ENCODE measurements around the gene ATRX. TPM values are rescaled to one million over a fixed set of nuclear protein-coding genes. Genes with fewer than 3 reads are reported as not detected.
"Not testable (repeated sequence)": the region's sequence is repeated elsewhere in the genome, so short reads cannot be mapped to it uniquely, and the experiment has no call there.

Gene ATRX
- polyA plus RNA-seq, 1 of the 3 experiments (the other 2 are of a cell fraction), result 27.6 TPM

DNA sequence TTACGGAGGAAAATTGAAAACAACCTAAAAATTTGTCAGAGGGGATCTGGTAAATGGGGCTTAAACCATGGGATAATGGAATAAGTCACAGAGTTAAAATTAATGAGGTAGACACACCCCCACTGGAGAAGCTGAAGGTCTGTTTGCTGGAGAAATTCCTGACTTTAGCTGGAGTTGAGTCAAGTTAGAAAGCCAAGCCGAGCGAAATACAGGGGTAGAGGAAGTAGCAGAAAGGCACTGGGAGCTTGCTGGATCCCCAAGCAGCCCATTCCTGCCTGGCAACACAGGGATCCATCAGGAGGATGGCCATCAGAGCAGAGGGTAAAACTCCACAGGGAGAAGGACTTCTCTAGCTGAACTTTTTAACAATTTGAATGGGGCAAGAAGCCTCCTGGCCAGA is 163.8 kb downstream of the ATRX start (continued):
- TF ChIP-seq FOXJ3 (CRISPR knock-in tag; IDR thresholded peaks at IDR 0.05) (no peak), TAF1 (IDR thresholded peaks at IDR 0.05; ENCODE audit: borderline replicate concordance, low read depth, low read length) (no peak), GATA2 (CRISPR knock-in tag; IDR thresholded peaks at IDR 0.05) (no peak), NFIC (IDR thresholded peaks at IDR 0.05; ENCODE audit: borderline replicate concordance) (no peak), GABPA (IDR thresholded peaks at IDR 0.05; ENCODE audit: low read depth) (no peak)

DNA sequence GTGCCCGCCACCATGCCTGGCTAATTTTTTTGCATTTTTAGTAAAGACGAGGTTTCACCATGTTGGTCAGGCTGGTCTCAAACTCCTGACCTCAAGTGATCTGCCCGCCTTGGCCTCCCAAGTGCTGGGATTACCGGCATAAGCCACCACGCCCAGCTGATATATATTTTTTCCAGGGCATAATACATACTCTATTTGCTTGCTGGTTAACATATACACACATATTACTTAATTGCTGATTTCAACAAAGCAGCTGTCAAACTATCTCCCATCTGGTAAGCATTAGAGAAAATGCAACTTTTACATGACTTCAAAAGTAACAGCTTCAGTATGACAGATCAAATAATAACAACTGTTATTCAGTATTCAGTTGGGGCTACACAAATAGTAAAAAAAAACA is 164.6 kb downstream of the ATRX start:
- H3F3A ChIP-seq (replicated peaks; ENCODE audit: insufficient read depth); H3K27ac ChIP-seq (ENCODE audit: low read depth in 2 of 2, low read length in 1 of 2); CTCF ChIA-PET; DNase-seq; H3K4me2 ChIP-seq; H3K9ac ChIP-seq; H3K4me1 ChIP-seq (ENCODE audit: control insufficient read depth in 1 of 2, insufficient read depth in 2 of 2, low read depth in 1 of 2, low read length in 1 of 2); POLR2A ChIA-PET; H2AFZ ChIP-seq (ENCODE audit: low read depth); H3K27me3 ChIP-seq (ENCODE audit: insufficient read depth); H3K4me3 ChIP-seq (ENCODE audit: low read depth in 2 of 2, low read length in 1 of 2); H3K9me3 ChIP-seq; H3K9me2 ChIP-seq: not testable (repeated sequence)
- 94% methylated on average over 5 of the region's 5 CpGs for WGBS (ENCODE audit: low lambda C conversion rate)
- H4K20me1 ChIP-seq (ENCODE audit: insufficient read depth), result 0 out of 2 replicates have a peak, but pooled peaks cover 11% of the 10 kb centered on the region
- peaks cover 35 to 48% of the 10 kb centered on the region in 2 experiments for H3K36me3 ChIP-seq (replicated peaks in 1 of 2; ENCODE audit: control insufficient read depth in 1 of 2, insufficient read depth in 2 of 2, low read length in 1 of 2)
- H3K79me2 ChIP-seq (ENCODE audit: insufficient read depth), result peaks cover 40% of the 10 kb centered on the region

DNA sequence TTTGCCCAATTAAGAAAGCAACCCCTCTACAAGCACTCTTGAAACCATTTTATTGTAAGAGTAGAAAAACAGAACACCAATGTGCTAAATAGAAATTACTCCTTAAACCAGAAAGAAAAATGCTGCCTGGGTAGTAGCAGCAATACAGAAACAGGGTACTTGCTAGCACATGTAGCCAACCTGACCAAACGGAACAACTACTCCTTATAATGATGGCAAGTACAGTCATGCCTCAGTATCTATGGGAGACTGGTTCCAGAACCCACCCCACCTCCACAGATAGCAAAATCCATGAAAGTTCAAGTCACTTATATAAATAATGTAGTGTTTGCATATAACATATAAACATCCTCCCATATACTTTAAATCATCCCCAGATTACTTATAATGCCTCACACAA is 168.8 kb downstream of the ATRX start:
- Histone ChIP-seq H3K36me3 (replicated peaks in 1 of 2; ENCODE audit: control insufficient read depth in 1 of 2, insufficient read depth in 2 of 2, low read length in 1 of 2) (peaks cover 67 to 68% of the 10 kb centered on the region in 2 experiments), H3K4me2 (no peak overlapping the region), H3K9me2 (no peaks in the 10 kb centered on the region), H2AFZ (ENCODE audit: low read depth) (no peak overlapping the region), H3K9me3 (no peaks in the 10 kb centered on the region), H3K27me3 (ENCODE audit: insufficient read depth) (no peaks in the 10 kb centered on the region), H3K79me2 (ENCODE audit: insufficient read depth) (peaks cover 4% of the 10 kb centered on the region; the same call in 1 of the 2 replicates), H3K4me3 (ENCODE audit: low read depth in 2 of 2, low read length in 1 of 2) (no peak overlapping the region), H3K9ac (no peak overlapping the region), H3F3A (replicated peaks; ENCODE audit: insufficient read depth) (peaks cover 9% of the 10 kb centered on the region), H3K27ac (ENCODE audit: low read depth in 2 of 2, low read length in 1 of 2) (no peak overlapping the region), H4K20me1 (ENCODE audit: insufficient read depth) (no peaks in the 10 kb centered on the region), H3K4me1 (ENCODE audit: control insufficient read depth in 1 of 2, insufficient read depth in 2 of 2, low read depth in 1 of 2, low read length in 1 of 2) (no peaks in the 10 kb centered on the region; a peak in 1 of 4 replicates)
- ChIA-PET POLR2A (no interaction called here), CTCF (no interaction called here)
- TF ChIP-seq, protein P1, sequence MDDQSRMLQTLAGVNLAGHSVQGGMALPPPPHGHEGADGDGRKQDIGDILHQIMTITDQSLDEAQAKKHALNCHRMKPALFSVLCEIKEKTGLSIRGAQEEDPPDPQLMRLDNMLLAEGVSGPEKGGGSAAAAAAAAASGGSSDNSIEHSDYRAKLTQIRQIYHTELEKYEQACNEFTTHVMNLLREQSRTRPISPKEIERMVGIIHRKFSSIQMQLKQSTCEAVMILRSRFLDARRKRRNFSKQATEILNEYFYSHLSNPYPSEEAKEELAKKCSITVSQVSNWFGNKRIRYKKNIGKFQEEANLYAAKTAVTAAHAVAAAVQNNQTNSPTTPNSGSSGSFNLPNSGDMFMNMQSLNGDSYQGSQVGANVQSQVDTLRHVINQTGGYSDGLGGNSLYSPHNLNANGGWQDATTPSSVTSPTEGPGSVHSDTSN (IDR thresholded peaks at IDR 0.05), result no peak
- TF ChIP-seq TEAD4 (IDR thresholded peaks at IDR 0.05; ENCODE audit: borderline replicate concordance, insufficient read depth), result no peak
- TF ChIP-seq, protein P2, sequence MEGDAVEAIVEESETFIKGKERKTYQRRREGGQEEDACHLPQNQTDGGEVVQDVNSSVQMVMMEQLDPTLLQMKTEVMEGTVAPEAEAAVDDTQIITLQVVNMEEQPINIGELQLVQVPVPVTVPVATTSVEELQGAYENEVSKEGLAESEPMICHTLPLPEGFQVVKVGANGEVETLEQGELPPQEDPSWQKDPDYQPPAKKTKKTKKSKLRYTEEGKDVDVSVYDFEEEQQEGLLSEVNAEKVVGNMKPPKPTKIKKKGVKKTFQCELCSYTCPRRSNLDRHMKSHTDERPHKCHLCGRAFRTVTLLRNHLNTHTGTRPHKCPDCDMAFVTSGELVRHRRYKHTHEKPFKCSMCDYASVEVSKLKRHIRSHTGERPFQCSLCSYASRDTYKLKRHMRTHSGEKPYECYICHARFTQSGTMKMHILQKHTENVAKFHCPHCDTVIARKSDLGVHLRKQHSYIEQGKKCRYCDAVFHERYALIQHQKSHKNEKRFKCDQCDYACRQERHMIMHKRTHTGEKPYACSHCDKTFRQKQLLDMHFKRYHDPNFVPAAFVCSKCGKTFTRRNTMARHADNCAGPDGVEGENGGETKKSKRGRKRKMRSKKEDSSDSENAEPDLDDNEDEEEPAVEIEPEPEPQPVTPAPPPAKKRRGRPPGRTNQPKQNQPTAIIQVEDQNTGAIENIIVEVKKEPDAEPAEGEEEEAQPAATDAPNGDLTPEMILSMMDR (IDR thresholded peaks at IDR 0.05), result no peak
- TF ChIP-seq EZH2phosphoT487 (IDR thresholded peaks at IDR 0.05; ENCODE audit: borderline replicate concordance, low read depth), result no peak
- no peak for TF ChIP-seq RCOR1 (IDR thresholded peaks at IDR 0.05; ENCODE audit: low read length)
- no peak for TF ChIP-seq JUND (IDR thresholded peaks at IDR 0.05)
- no peak for TF ChIP-seq FOSL2 (IDR thresholded peaks at IDR 0.05; ENCODE audit: borderline replicate concordance, low read depth)
- TF ChIP-seq ELF1 (IDR thresholded peaks at IDR 0.05), result no peak
- no peak for TF ChIP-seq RFX5 (IDR thresholded peaks at IDR 0.05; ENCODE audit: low read length)
- no peak for TF ChIP-seq TAF1 (IDR thresholded peaks at IDR 0.05; ENCODE audit: borderline replicate concordance, low read depth, low read length)
- no peak for TF ChIP-seq NRF1 (IDR thresholded peaks at IDR 0.05; ENCODE audit: low read depth, low read length)
- no peak for TF ChIP-seq CHD2 (IDR thresholded peaks at IDR 0.05; ENCODE audit: low read length, partially characterized antibody)
- TF ChIP-seq FOXJ3 (CRISPR knock-in tag; IDR thresholded peaks at IDR 0.05), result no peak
- TF ChIP-seq, protein P3, sequence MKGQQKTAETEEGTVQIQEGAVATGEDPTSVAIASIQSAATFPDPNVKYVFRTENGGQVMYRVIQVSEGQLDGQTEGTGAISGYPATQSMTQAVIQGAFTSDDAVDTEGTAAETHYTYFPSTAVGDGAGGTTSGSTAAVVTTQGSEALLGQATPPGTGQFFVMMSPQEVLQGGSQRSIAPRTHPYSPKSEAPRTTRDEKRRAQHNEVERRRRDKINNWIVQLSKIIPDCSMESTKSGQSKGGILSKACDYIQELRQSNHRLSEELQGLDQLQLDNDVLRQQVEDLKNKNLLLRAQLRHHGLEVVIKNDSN (IDR thresholded peaks at IDR 0.05; ENCODE audit: borderline replicate concordance, low read depth), result no peak
- no peak for DNase-seq
- whole genome bisulfite sequencing (ENCODE audit: low lambda C conversion rate), result 100% methylated on average over 1 of the region's 1 CpG

Data from SK-N-SH (cell line).